ENCODE data around the gene MYO1H.

The MYO1H gene

GRCh38 chr12:109347589-109347988 lies at the start of gene MYO1H:
TSS of gene MYO1H (plus strand) at chr12:109347900. CDS start at chr12:109347961, 61 bp downstream.
- TF ChIP-seq CTCF (IDR thresholded peaks at IDR 0.05; ENCODE audit: low read depth, low read length) (no peak), MYC (IDR thresholded peaks at IDR 0.05; ENCODE audit: low read depth, low read length) (no peak), MAX (IDR thresholded peaks at IDR 0.05; ENCODE audit: low read depth, low read length) (no peak), POLR2A (IDR thresholded peaks at IDR 0.05; ENCODE audit: extremely low read depth, insufficient read length) (no peak)
- no peak for DNase-seq (ENCODE audit: low read depth)
- no peak within 1 kb of the TSS for H3K4me3 ChIP-seq (ENCODE audit: low read depth, low read length)

- no peak for DNase-seq (ENCODE audit: low read depth)
- H3K4me3 ChIP-seq (ENCODE audit: low read depth, low read length), result no peak overlapping the region
- TF ChIP-seq CTCF (IDR thresholded peaks at IDR 0.05; ENCODE audit: low read depth, low read length), result no peak
- no peak for TF ChIP-seq MYC (IDR thresholded peaks at IDR 0.05; ENCODE audit: low read depth, low read length)
- TF ChIP-seq MAX (IDR thresholded peaks at IDR 0.05; ENCODE audit: low read depth, low read length), result no peak
- no peak for TF ChIP-seq POLR2A (IDR thresholded peaks at IDR 0.05; ENCODE audit: extremely low read depth, insufficient read length)
Measured at GRCh38 chr12:109299849-109300248, 47.9 kb upstream of the MYO1H start.

- DNase-seq (ENCODE audit: low read depth), result no peak
- no peak overlapping the region for H3K4me3 ChIP-seq (ENCODE audit: low read depth, low read length)
- TF ChIP-seq CTCF (IDR thresholded peaks at IDR 0.05; ENCODE audit: low read depth, low read length) (no peak), MAX (IDR thresholded peaks at IDR 0.05; ENCODE audit: low read depth, low read length) (no peak), MYC (IDR thresholded peaks at IDR 0.05; ENCODE audit: low read depth, low read length) (no peak), POLR2A (IDR thresholded peaks at IDR 0.05; ENCODE audit: extremely low read depth, insufficient read length) (no peak)
Measured at GRCh38 chr12:109301643-109302168, 46.0 kb upstream of the MYO1H start.

GRCh38 chr12:109302358-109302757 lies 45.3 kb upstream of the MYO1H start:
- H3K4me3 ChIP-seq (ENCODE audit: low read depth, low read length), result no peak overlapping the region
- DNase-seq (ENCODE audit: low read depth), result peak; percentile 43
- TF ChIP-seq MAX (IDR thresholded peaks at IDR 0.05; ENCODE audit: low read depth, low read length) (no peak), CTCF (IDR thresholded peaks at IDR 0.05; ENCODE audit: low read depth, low read length) (no peak), MYC (IDR thresholded peaks at IDR 0.05; ENCODE audit: low read depth, low read length) (no peak), POLR2A (IDR thresholded peaks at IDR 0.05; ENCODE audit: extremely low read depth, insufficient read length) (no peak)

GRCh38 chr12:109302770-109303169 lies 44.9 kb upstream of the MYO1H start:
- TF ChIP-seq CTCF (IDR thresholded peaks at IDR 0.05; ENCODE audit: low read depth, low read length), result no peak
- no peak for TF ChIP-seq POLR2A (IDR thresholded peaks at IDR 0.05; ENCODE audit: extremely low read depth, insufficient read length)
- TF ChIP-seq MAX (IDR thresholded peaks at IDR 0.05; ENCODE audit: low read depth, low read length), result no peak
- no peak for TF ChIP-seq MYC (IDR thresholded peaks at IDR 0.05; ENCODE audit: low read depth, low read length)
- DNase-seq (ENCODE audit: low read depth), result no peak
- H3K4me3 ChIP-seq (ENCODE audit: low read depth, low read length), result no peak overlapping the region
